HG03521 (cell line): ENCODE results near the gene CHST9.
"Not testable (repeated sequence)": the region's sequence is repeated elsewhere in the genome, so short reads cannot be mapped to it uniquely, and the experiment has no call there.

Experiments
- ATAC-seq: cut with Tn5 transposase; IDR thresholded peaks from one replicate; pipeline ENCODE4 v1.9.1; 2021; ENCODE audit warnings: mild to moderate bottlenecking, moderate library complexity; ENCODE audit not compliant: unreplicated experiment

CHST9 gene

DNA sequence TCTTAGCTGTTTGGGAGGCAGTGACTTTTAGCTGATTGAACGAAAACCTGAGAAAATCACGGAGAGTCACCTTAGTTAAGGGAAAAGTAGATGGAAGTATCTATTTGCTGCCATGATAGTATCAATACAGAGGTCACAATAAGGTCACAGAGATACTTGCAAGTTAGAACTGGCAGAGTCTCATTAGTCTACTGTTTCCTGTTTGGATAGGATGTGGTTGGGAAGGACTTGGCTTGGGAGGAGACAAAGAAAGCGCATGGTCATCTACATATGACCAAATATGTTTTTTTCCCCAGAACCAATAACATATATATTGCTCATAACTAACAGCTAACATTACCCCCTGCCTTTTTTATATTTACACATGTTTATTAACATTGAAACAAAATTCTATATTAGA lies 241.2 kb downstream of the CHST9 start:
- no peak for ATAC-seq

DNA sequence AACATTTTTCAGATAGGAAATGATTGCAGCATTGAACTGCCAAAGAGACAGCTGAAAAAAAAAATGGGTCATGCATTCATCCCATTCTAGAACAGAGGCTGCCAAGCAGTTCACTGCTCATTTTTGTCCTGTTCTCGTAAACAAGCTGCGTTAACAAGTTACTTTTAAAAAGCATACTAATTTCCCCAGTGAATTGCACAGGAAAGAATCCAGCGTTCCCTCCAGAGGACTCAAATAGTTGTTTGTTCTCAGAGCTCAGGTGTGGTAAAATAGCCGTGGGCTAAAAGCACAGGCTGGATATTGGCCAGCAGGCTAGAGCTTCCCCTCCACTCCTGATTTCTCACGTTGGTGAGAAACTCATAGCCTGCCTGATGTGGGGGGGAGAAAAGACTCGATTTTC lies 243.5 kb downstream of the CHST9 start:
- no peak for ATAC-seq

DNA sequence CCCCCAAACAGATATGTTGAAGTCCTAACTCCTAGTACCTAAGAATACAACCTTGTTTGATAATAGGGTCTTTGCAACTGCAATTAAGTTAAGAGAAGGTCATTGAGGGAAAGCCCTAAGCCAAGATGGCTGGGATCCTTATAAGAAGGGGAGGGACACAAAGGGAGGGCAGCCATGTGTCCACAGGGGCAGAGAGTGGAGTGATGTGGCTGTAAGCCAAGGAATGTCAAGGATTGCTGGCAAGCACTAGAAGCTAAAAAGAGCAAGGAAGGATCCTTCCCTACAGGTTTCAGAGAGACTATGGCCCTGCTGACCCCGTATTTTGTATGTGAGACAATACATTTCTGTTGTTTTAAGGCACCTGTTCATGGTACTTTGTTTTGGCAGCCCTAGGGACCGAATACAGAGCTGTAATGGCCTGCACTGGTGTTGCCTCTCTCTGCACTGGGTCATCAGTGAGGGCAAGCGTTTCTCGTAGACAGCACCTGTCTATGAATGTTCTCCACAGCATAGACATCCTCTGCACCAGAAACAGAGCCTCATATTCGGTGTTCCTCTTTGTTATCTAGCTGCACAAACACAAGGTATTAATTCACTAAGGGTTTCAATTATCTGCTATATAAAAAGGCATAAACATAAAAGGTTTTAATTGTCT lies 244.2 kb downstream of the CHST9 start:
- no peak for ATAC-seq

- ATAC-seq, result no peak
Measured at GRCh38 chr18:26931659-26932058, 253.4 kb downstream of the CHST9 start.

DNA sequence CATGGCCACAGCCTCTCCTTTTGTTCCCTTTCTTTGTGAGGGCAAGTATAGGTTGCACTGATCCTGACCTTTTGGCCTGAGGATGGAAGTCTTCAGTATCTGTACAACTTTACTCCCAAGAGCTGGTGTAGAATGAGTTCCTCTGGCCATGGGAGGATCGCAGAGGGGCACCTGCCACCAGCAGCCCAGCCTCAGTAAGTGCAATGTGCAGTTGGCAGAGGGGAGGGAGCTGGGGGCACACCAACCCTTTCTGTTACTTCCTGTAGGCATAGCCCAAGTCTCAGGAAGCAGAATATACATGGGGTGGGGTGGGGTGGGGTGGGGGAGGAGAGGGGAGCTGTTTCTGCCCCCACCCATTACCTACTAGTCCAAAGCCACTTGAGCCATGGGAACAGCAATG lies 254.5 kb downstream of the CHST9 start:
- no peak for ATAC-seq

- ATAC-seq, result no peak
Measured at GRCh38 chr18:26928670-26929313, 256.3 kb downstream of the CHST9 start.

DNA sequence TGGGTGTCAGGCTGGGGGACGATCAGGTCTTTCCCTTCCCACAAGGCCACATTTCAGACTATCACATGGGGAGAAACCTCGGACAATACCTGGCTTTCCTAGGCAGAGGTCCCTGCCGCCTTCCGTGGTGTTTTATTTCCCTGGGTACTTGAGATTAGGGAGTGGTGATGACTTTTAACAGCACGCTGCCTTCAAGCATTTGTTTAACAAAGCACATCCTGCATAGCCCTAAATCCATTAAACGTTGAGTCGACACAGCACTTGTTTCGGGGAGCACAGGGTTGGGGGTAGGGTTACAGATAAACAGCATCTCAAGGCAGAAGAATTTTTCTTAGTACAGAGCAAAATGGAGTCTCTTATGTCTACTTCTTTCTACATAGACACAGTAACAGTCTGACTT lies 257.3 kb downstream of the CHST9 start:
- not testable (repeated sequence) for ATAC-seq

GRCh38 chr18:26926066-26926675 lies 258.9 kb downstream of the CHST9 start:
- no peak for ATAC-seq

GRCh38 chr18:26925313-26925712 lies 259.8 kb downstream of the CHST9 start:
- ATAC-seq, result no peak

DNA sequence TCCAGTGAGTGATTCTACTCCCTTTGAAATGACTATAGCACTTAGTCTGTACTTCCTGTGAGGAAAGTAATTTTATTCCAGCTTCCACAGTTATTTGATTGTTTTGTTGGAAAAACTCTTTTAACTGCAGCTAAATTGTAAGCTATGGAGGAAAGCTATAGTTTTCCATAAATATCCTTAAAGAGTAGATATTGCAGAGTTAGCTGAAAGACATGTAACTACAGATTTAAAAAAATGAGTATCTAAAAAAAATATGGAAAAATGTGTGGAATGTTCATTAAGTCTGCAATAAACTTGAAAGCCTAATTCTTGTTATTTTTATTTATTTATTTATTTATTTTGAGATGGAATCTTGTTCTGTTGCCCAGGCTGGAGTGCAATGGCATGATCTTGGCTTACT lies 262.8 kb downstream of the CHST9 start:
- ATAC-seq, result no peak

DNA sequence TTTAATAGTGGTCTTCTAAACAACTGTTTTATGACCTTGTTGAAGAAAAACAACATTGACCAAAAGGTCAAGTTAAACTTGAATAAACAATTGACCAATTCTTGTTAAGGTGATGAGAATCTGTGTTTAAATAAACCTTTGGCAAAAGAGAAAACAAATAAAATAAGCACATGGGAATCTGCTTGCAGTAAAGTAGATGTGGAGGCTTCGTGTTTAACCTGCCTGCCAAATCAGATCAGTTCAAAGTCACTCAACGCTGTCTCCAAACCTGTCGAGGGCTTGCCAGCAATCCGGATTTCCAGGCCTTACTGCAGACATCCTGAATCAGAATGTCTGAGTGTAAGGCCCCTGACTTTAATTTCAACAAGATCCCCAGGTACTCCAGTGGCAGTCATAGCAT lies 264.5 kb downstream of the CHST9 start:
- no peak for ATAC-seq

DNA sequence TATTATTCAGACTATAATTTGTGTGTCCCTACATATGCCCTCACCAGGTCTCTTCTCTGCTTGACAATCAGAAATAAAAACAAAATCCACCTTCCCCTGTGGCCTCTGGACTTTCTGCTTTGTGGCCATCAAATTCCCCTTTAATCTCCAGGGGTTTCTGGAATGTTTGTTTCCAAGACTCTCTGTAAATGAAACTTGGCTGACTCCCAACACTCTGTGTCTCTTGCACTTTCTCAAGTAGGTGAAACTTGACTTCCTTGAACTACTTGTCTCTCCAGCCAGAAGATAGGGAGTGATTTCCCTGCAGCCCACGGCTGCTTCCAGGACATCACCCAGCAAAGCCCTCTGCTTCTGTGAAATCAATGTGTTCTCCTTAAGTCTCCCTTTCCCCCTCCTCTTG lies 265.5 kb downstream of the CHST9 start:
- ATAC-seq, result no peak

- ATAC-seq, result no peak
Measured at GRCh38 chr18:26919201-26919600, 265.9 kb downstream of the CHST9 start.

GRCh38 chr18:26911840-26912239 lies 273.3 kb downstream of the CHST9 start:
- ATAC-seq, result no peak

DNA sequence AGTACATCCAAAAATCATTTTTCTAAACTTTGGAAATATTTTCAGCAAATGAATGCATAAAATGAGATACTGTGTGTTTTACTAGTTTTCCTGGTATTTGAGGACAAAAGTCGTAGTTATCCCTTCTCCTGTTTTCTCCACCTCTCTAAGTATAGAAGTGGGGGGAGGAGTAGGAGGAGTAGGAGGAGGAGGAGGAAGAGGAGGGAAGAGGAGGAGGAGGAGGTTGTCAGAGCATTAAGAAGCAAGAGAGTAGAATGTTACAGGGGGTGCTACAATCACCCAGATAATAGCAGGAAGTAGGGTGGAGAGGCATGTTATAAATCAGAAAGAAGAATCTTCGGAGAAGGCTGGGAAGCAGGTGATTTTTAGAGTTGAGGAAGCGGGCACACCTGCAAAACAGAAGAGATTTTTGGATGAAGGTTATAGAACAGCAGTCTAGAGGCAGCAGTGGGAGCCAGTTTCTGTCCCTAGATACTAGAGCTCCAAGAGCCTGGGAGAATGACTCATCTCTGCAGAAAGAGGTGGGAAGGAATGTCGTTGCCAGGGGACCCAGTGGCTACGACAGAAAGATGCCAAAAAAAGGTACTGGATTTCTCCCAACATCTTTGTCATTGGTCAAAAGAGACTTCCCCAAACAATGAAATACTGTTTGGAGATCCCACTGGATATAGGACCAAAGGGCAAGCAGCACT lies 275.4 kb downstream of the CHST9 start:
- no peak for ATAC-seq

DNA sequence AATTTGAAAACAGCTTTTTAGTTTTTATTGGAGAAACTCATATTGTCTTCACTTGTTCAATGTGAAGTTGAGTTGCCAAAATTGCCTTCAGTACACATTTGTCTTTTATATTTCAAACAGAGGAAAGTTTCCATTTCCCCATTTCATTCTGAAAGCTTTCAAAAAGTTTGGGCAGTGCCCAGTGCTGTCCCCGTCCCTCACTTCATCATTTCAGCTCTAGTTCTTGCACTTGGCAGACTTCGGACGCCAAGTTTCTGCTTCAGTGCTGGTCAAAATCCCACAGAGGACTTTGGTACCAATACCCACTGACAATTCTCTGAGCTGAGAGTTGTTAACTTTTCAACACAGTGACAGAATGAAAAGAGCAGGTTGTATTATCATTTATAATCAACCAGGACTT lies 276.2 kb downstream of the CHST9 start:
- ATAC-seq, result no peak

DNA sequence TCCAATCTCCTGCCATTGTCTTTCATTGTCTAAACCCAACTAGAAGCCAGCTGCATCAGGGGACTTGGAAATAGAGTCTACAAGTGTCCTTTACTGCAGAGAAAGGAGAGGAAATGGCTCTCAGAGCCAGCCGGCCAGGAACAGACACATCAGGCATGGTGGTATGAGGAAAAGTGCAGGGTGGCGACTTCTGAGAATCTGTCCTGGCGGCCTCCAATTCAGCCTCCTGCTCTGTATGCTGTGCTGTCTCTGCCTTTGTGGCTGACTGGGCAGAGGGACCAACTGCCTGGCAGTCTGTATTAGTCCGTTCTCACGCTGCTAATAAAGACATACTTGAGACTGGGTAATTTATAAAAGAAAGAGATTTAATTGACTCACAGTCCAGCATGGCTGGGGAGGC lies 282.8 kb downstream of the CHST9 start:
- ATAC-seq, result no peak

DNA sequence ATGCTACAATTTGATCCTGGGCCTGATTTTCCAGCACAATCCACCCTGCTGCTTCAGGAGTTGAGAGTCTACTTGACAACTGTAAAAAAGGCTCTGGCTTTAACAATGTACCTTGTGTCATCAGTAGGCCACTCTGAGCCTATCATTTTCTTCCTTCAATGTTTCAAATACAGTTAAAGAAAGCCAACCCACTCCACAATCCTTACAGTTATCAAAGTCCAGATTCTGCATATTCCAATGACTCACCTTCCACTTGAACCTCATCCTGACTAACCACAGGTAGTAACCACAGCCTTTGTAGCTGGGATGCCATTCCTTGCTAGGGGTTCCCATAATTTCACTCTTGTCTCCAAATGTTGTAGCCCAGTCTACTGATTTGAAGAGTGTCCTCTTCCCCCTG lies 284.1 kb downstream of the CHST9 start:
- no peak for ATAC-seq

DNA sequence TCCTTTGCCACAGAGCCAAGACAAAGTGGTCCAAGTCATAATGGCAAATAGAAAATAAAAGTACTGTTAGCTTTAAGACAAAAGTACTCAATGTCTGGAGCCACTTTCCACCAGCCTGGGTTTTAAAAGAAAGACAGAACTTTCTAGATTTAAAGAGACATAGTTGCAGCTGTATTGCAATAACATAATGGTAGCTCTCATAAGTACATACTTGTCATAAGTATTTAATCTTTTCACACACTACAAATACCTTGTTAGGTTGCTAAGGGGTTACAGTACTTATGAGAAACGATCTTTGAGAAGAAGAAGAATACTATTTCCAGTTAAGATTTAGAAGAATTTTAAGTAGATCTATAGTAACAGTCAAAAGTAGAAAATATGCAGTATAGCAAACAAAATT lies 290.7 kb downstream of the CHST9 start:
- ATAC-seq, result no peak

- no peak for ATAC-seq
Measured at GRCh38 chr18:26893996-26894395, 291.1 kb downstream of the CHST9 start.

DNA sequence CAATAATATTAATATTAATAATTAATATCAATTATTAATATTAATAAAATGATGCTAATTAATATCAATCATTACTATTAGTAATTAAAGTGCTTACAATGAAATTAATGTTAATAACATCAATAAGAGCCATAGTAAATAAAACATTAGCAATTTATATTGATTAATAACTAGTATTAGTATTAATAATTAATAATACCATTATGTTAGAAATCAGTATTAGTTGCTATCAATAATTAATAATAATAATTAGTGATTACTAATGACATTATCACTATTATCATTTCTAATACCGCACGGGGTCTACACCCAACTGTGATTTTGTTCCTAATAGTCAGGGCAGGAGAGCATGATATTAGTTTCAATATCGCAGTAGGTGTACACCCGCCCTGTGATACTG lies 296.8 kb downstream of the CHST9 start:
- ATAC-seq, result no peak
